ENCODE data around the gene NALF2. TPM values are rescaled to one million over a fixed set of nuclear protein-coding genes. Genes with fewer than 3 reads are reported as not detected.

The NALF2 gene
- total RNA-seq, 1 experiment from 2014 or later: 2.3 TPM

GRCh38 chrX:69493766-69494165 lies 10.4 kb upstream of the NALF2 start:
- TF ChIP-seq EZH2 (IDR thresholded peaks at IDR 0.05; ENCODE audit: borderline replicate concordance, low read depth, low read length, poor library complexity, severe bottlenecking): no peak
- TF ChIP-seq CTCF (conservative IDR thresholded peaks at IDR 0.05; ENCODE audit: low read depth, low read length): no peak
- DNase-seq (ENCODE audit: low spot score): no peak
- CTCF ChIA-PET: no interaction called here
- Histone ChIP-seq H3K4me3 (ENCODE audit: low read depth, low read length, poor library complexity, severe bottlenecking) (no peak overlapping the region), H3K27me3 (replicated peaks; ENCODE audit: insufficient read depth, low read depth, low read length, poor library complexity) (peaks cover 4% of the 10 kb centered on the region), H3K36me3 (ENCODE audit: insufficient read depth, low read length, poor library complexity, severe bottlenecking) (no peaks in the 10 kb centered on the region), H3K9me3 (ENCODE audit: low read depth, low read length, poor library complexity, severe bottlenecking) (no peaks in the 10 kb centered on the region), H3K27ac (ENCODE audit: low read depth, low read length, poor library complexity, severe bottlenecking) (no peak overlapping the region), H3K4me1 (ENCODE audit: insufficient read depth, low read length, poor library complexity, severe bottlenecking) (no peaks in the 10 kb centered on the region)
- intact Hi-C loops (cut with micrococcal nuclease; ENCODE audit: unreplicated experiment): loop anchor here (5.0 kb wide), 1 partner anchor 124 kb away; the partner anchor contains the start of gene EDA
- BruUV-seq (replicated peaks): no TSS peak
- POLR2A ChIA-PET (ENCODE audit: low non-redundant PET): no interaction called here

- no TSS peak for BruUV-seq (replicated peaks)
- Histone ChIP-seq H3K4me3 (ENCODE audit: low read depth, low read length, poor library complexity, severe bottlenecking) (no peak overlapping the region), H3K27me3 (replicated peaks; ENCODE audit: insufficient read depth, low read depth, low read length, poor library complexity) (peaks cover 4% of the 10 kb centered on the region), H3K27ac (ENCODE audit: low read depth, low read length, poor library complexity, severe bottlenecking) (no peak overlapping the region), H3K4me1 (ENCODE audit: insufficient read depth, low read length, poor library complexity, severe bottlenecking) (no peaks in the 10 kb centered on the region), H3K36me3 (ENCODE audit: insufficient read depth, low read length, poor library complexity, severe bottlenecking) (no peaks in the 10 kb centered on the region), H3K9me3 (ENCODE audit: low read depth, low read length, poor library complexity, severe bottlenecking) (no peaks in the 10 kb centered on the region)
- ChIA-PET POLR2A (ENCODE audit: low non-redundant PET) (no interaction called here), CTCF (no interaction called here)
- no peak for DNase-seq (ENCODE audit: low spot score)
- TF ChIP-seq CTCF (conservative IDR thresholded peaks at IDR 0.05; ENCODE audit: low read depth, low read length) (no peak), EZH2 (IDR thresholded peaks at IDR 0.05; ENCODE audit: borderline replicate concordance, low read depth, low read length, poor library complexity, severe bottlenecking) (no peak)
- intact Hi-C loops (cut with micrococcal nuclease; ENCODE audit: unreplicated experiment): no loop called here
Observed at GRCh38 chrX:69496183-69496582, 7.9 kb upstream of the NALF2 start.

- Histone ChIP-seq H3K4me1 (ENCODE audit: insufficient read depth, low read length, poor library complexity, severe bottlenecking) (no peaks in the 10 kb centered on the region), H3K9me3 (ENCODE audit: low read depth, low read length, poor library complexity, severe bottlenecking) (no peaks in the 10 kb centered on the region), H3K27me3 (replicated peaks; ENCODE audit: insufficient read depth, low read depth, low read length, poor library complexity) (peaks cover 4% of the 10 kb centered on the region), H3K27ac (ENCODE audit: low read depth, low read length, poor library complexity, severe bottlenecking) (no peak overlapping the region), H3K4me3 (ENCODE audit: low read depth, low read length, poor library complexity, severe bottlenecking) (no peak overlapping the region), H3K36me3 (ENCODE audit: insufficient read depth, low read length, poor library complexity, severe bottlenecking) (no peaks in the 10 kb centered on the region)
- CTCF ChIA-PET: no interaction called here
- peak; percentile 52 for DNase-seq (ENCODE audit: low spot score)
- intact Hi-C loops (cut with micrococcal nuclease; ENCODE audit: unreplicated experiment): loop anchor here (10.0 kb wide), 1 partner anchor 593 kb away; no protein-coding TSS in a partner anchor
- POLR2A ChIA-PET (ENCODE audit: low non-redundant PET): no interaction called here
- TF ChIP-seq EZH2 (IDR thresholded peaks at IDR 0.05; ENCODE audit: borderline replicate concordance, low read depth, low read length, poor library complexity, severe bottlenecking) (no peak), CTCF (conservative IDR thresholded peaks at IDR 0.05; ENCODE audit: low read depth, low read length) (no peak)
- BruUV-seq (replicated peaks): no TSS peak
Observed at GRCh38 chrX:69501429-69501828, 2.7 kb upstream of the NALF2 start.
